Erythroblast (primary cell): ENCODE measurements around the gene ENTPD8.

Experiments
- GATA1 ChIP-seq: IDR thresholded peaks from 2 replicates; pipeline ENCODE4 v1.6.1; 2011; ENCODE audit warnings: low read depth, mild to moderate bottlenecking, control low read depth, low read length, moderate library complexity
- POLR2A ChIP-seq: IDR thresholded peaks from 2 replicates; pipeline ENCODE4 v1.6.1; 2011; ENCODE audit warnings: mild to moderate bottlenecking, low read length

DNA sequence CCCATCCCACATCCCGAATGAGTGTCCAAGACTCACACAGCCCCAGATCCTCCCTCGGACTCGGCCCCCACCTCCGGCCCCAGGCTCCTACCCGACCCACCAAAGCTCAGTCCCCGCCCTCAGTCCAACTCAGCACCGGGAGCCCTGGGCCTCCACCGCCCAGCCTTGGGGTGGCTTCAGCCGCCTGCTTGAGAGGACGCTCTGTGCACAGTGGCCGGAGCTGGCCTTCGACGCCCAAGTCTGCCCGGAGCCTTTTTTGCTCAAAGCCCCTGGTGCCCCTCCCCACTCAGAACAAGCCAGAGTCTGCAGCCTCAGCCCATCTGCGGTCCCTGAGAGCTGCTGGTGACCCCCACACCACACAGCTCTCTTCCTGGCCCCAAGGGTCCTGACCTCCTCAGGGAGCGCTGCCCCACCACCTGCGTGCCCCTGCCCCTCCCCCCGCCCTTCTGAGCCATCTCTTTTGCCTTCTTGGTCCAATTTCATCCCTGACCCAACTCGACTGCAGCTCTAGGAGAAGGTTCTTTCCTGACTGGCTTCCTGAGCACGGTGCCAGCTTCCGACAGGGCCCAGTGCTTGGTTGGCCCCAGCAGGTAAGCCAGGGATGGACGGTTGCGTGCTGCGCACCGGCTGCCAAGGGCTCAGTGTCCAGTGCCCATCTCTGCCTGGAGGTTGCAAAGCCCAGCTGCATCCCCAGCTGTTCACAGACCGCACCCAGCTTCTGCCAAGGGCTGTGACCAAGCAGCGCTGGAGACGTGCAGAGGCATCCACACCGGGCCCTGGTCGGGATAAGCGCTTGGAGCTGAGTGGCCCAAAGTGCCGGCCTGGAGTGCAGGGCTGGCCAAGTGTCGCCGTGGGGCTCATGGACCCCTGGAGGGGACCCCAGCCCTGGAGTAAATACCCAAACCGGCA is 45.6 kb upstream of the ENTPD8 start:
- no peak for TF ChIP-seq POLR2A
- no peak for TF ChIP-seq GATA1
